H9 (cell line): Measurements from ENCODE around the gene VEZT. TPM values are rescaled to one million over a fixed set of nuclear protein-coding genes. Genes with fewer than 3 reads are reported as not detected.

Experiments used
- DNase-seq: peaks from one replicate; pipeline ENCODE4 v3.0.0-alpha.2; 2017
- H2AFZ ChIP-seq: one replicate; pipeline ENCODE4 v1.6.1; 2013; ENCODE audit warnings: mild to moderate bottlenecking, low read length, control low read depth, moderate library complexity
- H2AK5ac ChIP-seq: 2 replicates; pipeline ENCODE4 v1.6.1; 2013; ENCODE audit warnings: low read length, control low read depth, mixed read lengths; ENCODE audit not compliant: insufficient read length
- H2BK120ac ChIP-seq: one replicate; pipeline ENCODE4 v1.6.1; 2013; ENCODE audit warnings: low read depth, mild to moderate bottlenecking, low read length, control low read depth, inconsistent platforms; ENCODE audit not compliant: poor library complexity, severe bottlenecking
- H2BK12ac ChIP-seq: 2 replicates; pipeline ENCODE4 v1.6.1; 2013; ENCODE audit warnings: low read length, control low read depth, mixed read lengths, low read depth; ENCODE audit not compliant: insufficient read length
- H2BK15ac ChIP-seq: 2 replicates; pipeline ENCODE4 v1.6.1; 2013; ENCODE audit warnings: low read depth, low read length, control low read depth
- H2BK20ac ChIP-seq: one replicate; pipeline ENCODE4 v1.6.1; 2013; ENCODE audit warnings: low read depth, mild to moderate bottlenecking, low read length, control low read depth, inconsistent platforms; ENCODE audit not compliant: poor library complexity, severe bottlenecking
- H2BK5ac ChIP-seq: 2 replicates; pipeline ENCODE4 v1.6.1; 2013; ENCODE audit warnings: low read length, control low read depth, mixed read lengths; ENCODE audit not compliant: insufficient read length
- H3K14ac ChIP-seq: 2 replicates; pipeline ENCODE4 v1.6.1; 2013; ENCODE audit warnings: low read length, control low read depth; ENCODE audit not compliant: insufficient read depth
- H3K18ac ChIP-seq: 2 replicates; pipeline ENCODE4 v1.6.1; 2013; ENCODE audit warnings: low read depth, mild to moderate bottlenecking, mixed read lengths, low read length, control low read depth; ENCODE audit not compliant: insufficient read length
- H3K23ac ChIP-seq: 2 replicates; pipeline ENCODE4 v1.6.1; 2013; ENCODE audit warnings: low read length, control low read depth, mixed read lengths, low read depth; ENCODE audit not compliant: insufficient read length
- H3K23me2 ChIP-seq: 2 replicates; pipeline ENCODE4 v1.6.1; 2013; ENCODE audit warnings: low read depth, mild to moderate bottlenecking, mixed read lengths, low read length, control low read depth; ENCODE audit not compliant: insufficient read length, poor library complexity, severe bottlenecking
- H3K27ac ChIP-seq: 2 replicates; pipeline ENCODE4 v1.5.1; 2013; ENCODE audit warnings: low read length, control low read depth, mixed read lengths, low read depth; ENCODE audit not compliant: insufficient read length
- H3K27me3 ChIP-seq: 2 replicates; pipeline ENCODE4 v1.6.1; 2013; ENCODE audit warnings: low read length, control low read depth, inconsistent platforms; ENCODE audit not compliant: insufficient read depth
- H3K4ac ChIP-seq: 2 replicates; pipeline ENCODE4 v1.6.1; 2013; ENCODE audit warnings: low read depth, mild to moderate bottlenecking, control low read depth, inconsistent platforms, low read length, moderate library complexity
- H3K4me1 ChIP-seq: 2 replicates; pipeline ENCODE4 v1.6.1; 2013; ENCODE audit warnings: low read length, control low read depth, inconsistent platforms; ENCODE audit not compliant: insufficient read depth
- H3K4me2 ChIP-seq: 2 replicates; pipeline ENCODE4 v1.6.1; 2013; ENCODE audit warnings: low read length, control low read depth, mixed read lengths; ENCODE audit not compliant: insufficient read length, insufficient read depth
- H3K56ac ChIP-seq: 2 replicates; pipeline ENCODE4 v1.6.1; 2013; ENCODE audit warnings: low read depth, mild to moderate bottlenecking, mixed read lengths, low read length, control low read depth; ENCODE audit not compliant: insufficient read length
- H3K79me1 ChIP-seq: 2 replicates; pipeline ENCODE4 v1.6.1; 2013; ENCODE audit warnings: low read depth, mild to moderate bottlenecking, moderate library complexity, low read length, control low read depth, inconsistent platforms; ENCODE audit not compliant: insufficient read depth, poor library complexity, severe bottlenecking
- H3K79me2 ChIP-seq: 2 replicates; pipeline ENCODE4 v1.6.1; 2013; ENCODE audit warnings: low read length, control low read depth, inconsistent platforms; ENCODE audit not compliant: insufficient read depth
- H3K9ac ChIP-seq: 2 replicates; pipeline ENCODE4 v1.6.1; 2013; ENCODE audit warnings: low read length, control low read depth, mixed read lengths; ENCODE audit not compliant: insufficient read length; ENCODE audit errors: extremely low read depth
- H3K9me3 ChIP-seq: one replicate; pipeline ENCODE4 v1.6.1; 2013; ENCODE audit warnings: low read depth, low read length, inconsistent platforms; ENCODE audit not compliant: control insufficient read depth
- H3T11ph ChIP-seq: one replicate; pipeline ENCODE4 v1.6.1; 2013; ENCODE audit warnings: mild to moderate bottlenecking, low read length, control low read depth, inconsistent platforms
- H4K20me1 ChIP-seq: one replicate; pipeline ENCODE4 v1.6.1; 2013; ENCODE audit not compliant: control insufficient read depth, insufficient read length, insufficient read depth
- H4K5ac ChIP-seq: 2 replicates; pipeline ENCODE4 v1.6.1; 2013; ENCODE audit warnings: low read depth, mild to moderate bottlenecking, mixed read lengths, low read length, control low read depth; ENCODE audit not compliant: insufficient read length
- H4K8ac ChIP-seq: replicated peaks from 2 replicates; pipeline ENCODE4 v1.6.1; 2013; ENCODE audit warnings: low read length, control low read depth, mixed read lengths, low read depth; ENCODE audit not compliant: insufficient read length
- H4K91ac ChIP-seq: 2 replicates; pipeline ENCODE4 v1.6.1; 2013; ENCODE audit warnings: low read depth, mild to moderate bottlenecking, moderate library complexity, mixed read lengths, low read length, control low read depth; ENCODE audit not compliant: insufficient read length
- H3K27ac Mint-ChIP-seq, 3 experiments: 2 replicates in 2 of 3; 3 replicates in 1 of 3; pipeline ENCODE4 v1.8.0; 2020 to 2021; ENCODE audit warnings: mixed read lengths in 3 of 3, mild to moderate bottlenecking in 1 of 3, moderate library complexity in 1 of 3
- H3K27me3 Mint-ChIP-seq: 2 replicates; pipeline ENCODE4 v1.8.0; 2021; ENCODE audit warnings: low read depth, mild to moderate bottlenecking, moderate library complexity, mixed read lengths
- H3K36me3 Mint-ChIP-seq, 3 experiments: 2 replicates in 2 of 3; 3 replicates in 1 of 3; pipeline ENCODE4 v1.8.0; 2020 to 2021; ENCODE audit warnings: low read depth in 3 of 3, mixed read lengths in 3 of 3; ENCODE audit not compliant: insufficient read depth in 1 of 3
- H3K4me1 Mint-ChIP-seq, 2 experiments: 2 replicates each; pipeline ENCODE4 v1.8.0; 2020; ENCODE audit warnings: mixed read lengths in 2 of 2
- H3K4me3 Mint-ChIP-seq, 2 experiments: 2 replicates in 1 of 2; 3 replicates in 1 of 2; pipeline ENCODE4 v1.8.0; 2020 to 2021; ENCODE audit warnings: mild to moderate bottlenecking in 2 of 2, mixed read lengths in 2 of 2, moderate library complexity in 1 of 2
- H3K9me3 Mint-ChIP-seq, 2 experiments: 2 replicates in 1 of 2; 3 replicates in 1 of 2; pipeline ENCODE4 v1.8.0; 2020; ENCODE audit warnings: mild to moderate bottlenecking in 2 of 2, mixed read lengths in 2 of 2, moderate library complexity in 1 of 2
- CTCF ChIP-seq: fragments of 200-600 bp; sonication (generic); conservative IDR thresholded peaks from 3 replicates; pipeline ENCODE4 v1.8.0; 2021; ENCODE audit warnings: antibody characterized with exemption, mild to moderate bottlenecking
- WGBS: extraction: QIAGEN DNeasy Blood & Tissue Kit; methylation state at CpG from one replicate; pipeline ENCODE4 v1.1.7; 2013; ENCODE audit warnings: missing lambda C conversion rate, low lambda C conversion rate, mixed read lengths; ENCODE audit not compliant: insufficient read length; ENCODE audit errors: extremely low coverage; 5-methylcytosine and 5-hydroxymethylcytosine counted together
- total RNA-seq: library from RNA; stranded (reverse); gene quantifications from 2 replicates; pipeline ENCODE4 v1.2.1, GENCODE V29; 2021

Gene VEZT
- total RNA-seq, 1 experiment from 2014 or later: 69.8 TPM

DNA sequence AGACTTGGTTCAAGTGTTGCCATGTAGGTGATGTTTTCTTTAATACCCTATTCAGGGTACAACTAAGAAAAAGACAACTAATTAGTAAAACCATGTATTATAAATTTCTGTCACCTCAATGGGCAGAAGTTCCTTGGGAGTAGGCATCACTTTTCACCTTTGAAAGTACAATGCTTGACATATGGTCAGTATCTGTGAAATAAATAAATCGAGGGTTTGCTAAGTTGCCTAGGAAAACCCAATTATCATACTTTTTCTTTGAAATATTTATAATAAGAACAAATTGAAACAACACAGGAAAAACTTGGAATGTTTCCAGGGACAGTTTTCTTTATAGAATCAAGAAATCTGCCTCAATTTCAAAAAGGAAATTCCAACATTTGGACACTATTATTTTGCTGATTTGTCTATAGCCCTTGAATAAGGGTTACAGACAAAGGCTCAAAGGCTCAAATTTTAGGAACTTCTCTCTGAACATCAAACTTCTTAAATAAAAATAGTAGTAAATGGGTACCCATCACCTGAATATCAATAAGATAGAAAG lies 14.0 kb upstream of the VEZT start:
- H3K9ac ChIP-seq: no peak overlapping the region
- no CpG with 5 or more reads among the region's 1 CpG for WGBS

More for the DNA sequence above, 14.0 kb upstream of the VEZT start:
- Histone ChIP-seq H3K23ac (no peak overlapping the region), H3K27ac (peak overlapping the region; percentile 98), H2BK20ac (no peak overlapping the region), H3K4ac (no peak overlapping the region), H3K14ac (no peak overlapping the region), H3K56ac (no peak overlapping the region), H4K8ac (no peak overlapping the region), H2BK12ac (no peak overlapping the region), H2BK120ac (no peak overlapping the region), H3K4me2 (no peak overlapping the region), H3T11ph (no peak overlapping the region), H3K79me2 (peaks cover 2% of the 10 kb centered on the region; the same call in 1 of the 2 replicates), H2BK15ac (no peak overlapping the region), H3K23me2 (no peaks in the 10 kb centered on the region), H4K5ac (no peak overlapping the region), H3K27me3 (no peaks in the 10 kb centered on the region), H2AFZ (no peak overlapping the region), H3K4me1 (peaks cover 26% of the 10 kb centered on the region), H3K18ac (no peak overlapping the region), H2BK5ac (no peak overlapping the region), H3K79me1 (no peaks in the 10 kb centered on the region), H3K9me3 (no peaks in the 10 kb centered on the region), H4K20me1 (no peaks in the 10 kb centered on the region), H2AK5ac (no peak overlapping the region), H4K91ac (no peak overlapping the region)
- no peak for DNase-seq
- TF ChIP-seq CTCF: no peak
- no peaks in the 10 kb centered on the region for H3K9me3 Mint-ChIP-seq
- peaks cover 11 to 20% (median 17%) of the 10 kb centered on the region in 3 experiments; a peak in 6 of 7 replicates for H3K36me3 Mint-ChIP-seq
- H3K27ac Mint-ChIP-seq: peak overlapping the region; percentile 27 to 97 (median 94); a peak in 6 of 7 replicates
- no peaks in the 10 kb centered on the region for H3K27me3 Mint-ChIP-seq
- H3K4me1 Mint-ChIP-seq: peaks cover 84 to 89% of the 10 kb centered on the region in 2 experiments
- no peak overlapping the region for H3K4me3 Mint-ChIP-seq
